SW480 (cell line): ENCODE data around the gene INPP5B.

ENCODE experiments used
- DNase-seq: peaks from one replicate; pipeline ENCODE4 v3.0.0-alpha.2; 2016; ENCODE audit warnings: low spot score

The INPP5B gene

DNA sequence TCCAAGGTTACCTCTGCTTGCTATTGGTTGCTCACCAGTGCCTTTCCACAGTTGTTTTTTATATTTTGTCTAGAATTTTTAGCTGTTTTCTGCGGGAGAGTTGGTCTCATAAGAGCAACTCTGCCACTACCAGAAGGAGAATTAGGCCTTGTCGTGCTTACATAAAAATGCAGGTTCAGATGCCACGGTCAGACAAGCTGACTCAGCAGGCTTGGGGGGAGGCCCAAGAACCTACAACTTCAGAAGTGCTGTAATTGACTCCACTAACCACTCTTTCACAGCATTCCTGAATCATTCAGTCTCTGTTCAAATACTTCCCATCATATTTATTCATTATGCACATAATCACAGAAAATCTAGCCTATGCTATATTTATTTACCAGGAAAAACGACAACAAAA is 115.7 kb downstream of the INPP5B start:
- no peak for DNase-seq

DNA sequence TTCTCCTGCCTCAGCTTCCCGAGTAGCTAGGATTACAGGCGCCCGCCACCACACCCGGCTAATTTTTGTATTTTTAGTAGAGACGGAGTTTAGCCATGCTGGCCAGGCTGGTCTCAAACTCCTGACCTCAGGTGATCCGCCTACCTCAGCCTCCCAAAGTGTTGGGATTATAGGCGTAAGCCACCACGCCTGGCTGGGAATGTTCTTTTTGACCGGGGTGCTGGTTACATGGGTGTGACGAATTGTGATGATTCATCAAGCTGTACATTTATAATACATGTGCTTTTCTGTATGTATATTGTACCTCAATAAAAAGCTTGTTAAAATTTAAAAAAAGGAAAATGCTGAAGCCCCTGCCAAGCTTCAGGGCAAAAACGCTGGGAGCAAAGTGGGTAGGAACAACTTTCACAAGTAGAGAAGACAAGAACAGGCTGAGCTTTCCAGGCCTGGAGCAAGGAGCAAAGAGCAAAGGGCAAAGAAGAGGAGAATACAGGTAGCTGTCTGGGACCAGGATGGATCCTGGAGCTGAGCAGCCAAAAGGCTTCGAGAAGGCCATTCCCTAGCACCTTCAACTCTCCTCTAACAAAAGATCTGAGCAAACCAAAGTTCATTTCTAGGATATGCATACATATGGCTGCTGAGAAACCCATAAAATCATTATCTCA is 118.3 kb downstream of the INPP5B start:
- DNase-seq, result no peak

DNA sequence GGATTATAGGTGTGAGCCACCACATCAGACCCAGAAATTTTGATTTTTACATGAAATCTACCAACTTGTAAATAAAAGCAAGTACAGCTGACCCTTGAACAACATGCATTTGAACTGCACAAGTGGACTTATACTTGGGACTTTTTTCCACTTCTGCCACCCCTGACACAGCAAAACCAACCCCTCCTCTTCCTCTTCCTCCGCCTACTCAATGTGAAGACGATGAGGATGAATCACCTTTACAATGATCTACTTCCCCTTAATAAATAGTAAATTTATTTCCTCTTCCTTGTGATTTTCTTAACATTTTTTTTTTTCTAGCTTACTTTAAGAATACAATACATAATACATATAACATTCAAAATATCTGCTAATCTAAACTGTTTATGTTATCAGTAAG is 121.3 kb downstream of the INPP5B start:
- DNase-seq, result no peak

DNA sequence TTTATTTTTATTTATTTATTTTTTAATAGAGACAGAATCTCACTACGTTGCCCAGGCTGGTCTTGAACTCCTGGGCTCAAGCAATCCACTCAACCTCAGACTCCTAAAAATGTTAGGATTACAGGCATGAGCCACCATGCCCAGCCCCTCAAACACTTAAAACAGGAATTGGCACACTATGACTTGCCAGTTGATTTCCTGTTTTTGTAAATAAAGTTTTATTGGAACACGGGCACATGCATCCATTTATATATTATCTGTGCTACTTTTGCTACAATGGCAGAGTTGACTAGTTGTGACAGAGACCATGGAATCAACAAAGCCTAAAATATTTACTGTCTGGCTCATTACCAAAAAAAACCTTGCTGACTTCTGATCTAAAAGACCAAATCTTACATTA is 122.9 kb downstream of the INPP5B start:
- no peak for DNase-seq

DNA sequence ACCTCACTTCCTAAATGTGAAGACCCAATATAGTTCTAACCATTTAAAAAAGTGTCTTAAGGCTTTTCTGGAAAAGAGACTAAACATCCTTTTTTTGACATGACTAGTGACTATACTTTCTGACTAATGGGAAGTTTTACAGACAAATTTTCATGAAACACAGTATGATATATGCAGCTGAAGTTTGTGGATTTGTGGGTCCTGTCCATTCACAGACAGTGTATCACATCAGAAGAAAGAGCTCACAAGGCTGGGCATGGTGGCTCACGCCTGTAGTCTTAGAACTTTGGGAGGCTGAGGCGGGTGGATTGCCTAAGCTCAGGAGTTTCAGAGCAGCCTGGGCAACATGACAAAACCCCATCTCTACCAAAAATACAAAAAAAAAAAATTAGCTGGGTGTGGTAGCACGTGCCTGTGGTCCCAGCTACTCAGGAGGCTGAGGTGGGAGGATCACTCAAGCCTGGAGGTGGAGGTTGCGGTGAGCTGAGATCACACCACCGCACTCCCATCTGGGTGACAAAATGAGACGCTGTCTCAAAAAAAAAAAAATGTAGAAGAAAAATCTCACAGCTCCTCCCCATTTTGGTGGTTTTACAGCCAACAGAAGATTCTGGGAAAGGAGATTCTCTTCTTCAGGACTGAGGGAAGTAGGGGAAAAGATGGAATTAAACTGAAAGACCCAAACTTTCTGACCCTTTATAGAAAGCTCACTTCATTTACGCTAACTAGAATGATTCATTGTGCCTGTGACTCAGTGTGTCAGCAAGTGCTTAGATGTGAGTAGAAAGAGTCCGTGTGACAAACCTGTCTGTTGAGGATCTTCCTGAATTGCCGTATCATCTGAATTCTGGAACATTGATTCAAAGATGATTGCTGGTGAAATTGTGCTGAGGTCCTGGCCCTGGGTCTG is 123.7 kb downstream of the INPP5B start:
- no peak for DNase-seq

DNA sequence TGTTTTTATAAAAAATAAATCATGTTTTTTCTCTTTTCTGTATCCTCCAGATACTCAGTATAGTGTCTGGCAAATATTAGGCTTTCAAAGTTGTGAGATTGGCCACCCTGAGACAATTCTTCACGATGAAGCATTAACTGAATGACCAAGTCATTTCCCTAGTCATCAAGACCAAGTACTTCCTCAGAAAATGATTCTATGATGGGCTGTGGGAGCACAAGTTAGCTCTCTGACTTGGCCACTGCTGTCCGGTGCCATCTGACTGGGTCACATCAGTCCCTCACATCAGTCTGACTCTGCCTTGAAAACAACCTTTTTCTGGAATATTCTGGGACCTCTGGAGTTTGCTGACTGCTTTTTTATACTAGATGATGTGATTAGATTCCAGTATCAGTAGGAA is 125.4 kb downstream of the INPP5B start:
- DNase-seq, result no peak

DNA sequence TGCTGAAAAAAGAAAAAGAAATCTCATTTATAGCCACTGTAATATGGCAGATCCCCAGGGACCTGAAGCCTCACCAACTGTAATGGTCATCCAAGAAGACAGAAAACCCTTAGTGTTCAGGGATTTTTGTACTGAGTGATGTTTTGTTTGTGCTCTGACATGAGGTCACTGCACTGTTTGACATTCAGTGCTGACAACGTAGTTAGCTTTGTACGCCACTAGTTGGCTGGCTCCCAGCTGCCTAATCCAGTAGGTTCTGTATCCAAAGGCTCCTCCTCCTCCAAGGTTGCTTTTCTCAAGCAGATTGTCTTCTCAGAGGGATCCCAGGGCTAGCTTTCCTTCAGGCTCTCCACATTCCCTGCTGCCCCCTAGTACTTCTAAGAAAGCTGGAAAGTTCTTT is 129.4 kb downstream of the INPP5B start:
- DNase-seq, result no peak

DNA sequence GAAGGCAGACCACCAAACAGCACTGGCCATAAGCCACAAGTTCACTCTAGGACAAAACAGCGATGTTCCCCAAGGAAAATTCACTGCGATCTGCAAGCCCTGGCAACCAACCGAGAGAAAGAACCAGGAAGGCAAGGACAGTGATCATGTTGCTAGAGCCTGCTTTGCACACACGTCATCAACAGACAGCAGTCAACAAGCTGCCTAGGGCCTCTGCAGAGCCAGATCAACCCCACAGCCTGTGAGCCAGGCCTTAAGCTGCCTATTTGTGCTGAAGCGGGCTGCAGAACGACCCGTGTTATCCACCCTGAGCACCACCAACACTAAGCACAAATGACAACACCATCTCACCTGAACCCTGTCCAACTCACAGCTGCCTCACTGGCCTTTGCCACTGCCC is 132.6 kb downstream of the INPP5B start:
- DNase-seq, result no peak

DNA sequence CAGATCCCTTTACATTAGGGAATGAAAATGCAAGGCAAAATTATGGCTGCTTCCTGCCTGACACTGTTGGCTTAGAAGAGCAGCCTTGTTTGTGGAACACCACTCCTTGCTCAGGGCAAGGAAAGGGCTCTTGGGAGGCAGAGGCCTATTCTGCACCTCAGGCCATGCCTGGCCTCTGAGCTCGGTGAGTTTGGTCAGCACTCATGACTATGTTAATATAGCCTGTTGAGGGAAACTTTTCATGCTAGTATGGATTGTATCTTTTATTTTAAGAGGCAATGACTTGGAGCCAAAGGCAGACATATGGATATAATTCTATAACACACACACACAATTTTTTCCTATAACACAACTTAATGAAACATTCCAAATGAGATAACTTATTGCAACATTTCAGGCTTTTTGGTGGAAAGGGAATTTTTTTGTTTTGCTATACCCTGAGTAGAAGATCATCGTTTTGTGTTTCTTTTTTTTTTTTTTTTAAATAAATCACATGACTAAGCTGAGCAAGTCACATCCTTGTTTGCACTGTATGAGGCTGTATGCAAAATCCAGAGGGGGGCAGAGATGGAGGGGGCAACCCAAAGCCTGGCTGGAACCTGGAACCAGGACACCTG is 133.2 kb downstream of the INPP5B start:
- DNase-seq, result no peak

DNA sequence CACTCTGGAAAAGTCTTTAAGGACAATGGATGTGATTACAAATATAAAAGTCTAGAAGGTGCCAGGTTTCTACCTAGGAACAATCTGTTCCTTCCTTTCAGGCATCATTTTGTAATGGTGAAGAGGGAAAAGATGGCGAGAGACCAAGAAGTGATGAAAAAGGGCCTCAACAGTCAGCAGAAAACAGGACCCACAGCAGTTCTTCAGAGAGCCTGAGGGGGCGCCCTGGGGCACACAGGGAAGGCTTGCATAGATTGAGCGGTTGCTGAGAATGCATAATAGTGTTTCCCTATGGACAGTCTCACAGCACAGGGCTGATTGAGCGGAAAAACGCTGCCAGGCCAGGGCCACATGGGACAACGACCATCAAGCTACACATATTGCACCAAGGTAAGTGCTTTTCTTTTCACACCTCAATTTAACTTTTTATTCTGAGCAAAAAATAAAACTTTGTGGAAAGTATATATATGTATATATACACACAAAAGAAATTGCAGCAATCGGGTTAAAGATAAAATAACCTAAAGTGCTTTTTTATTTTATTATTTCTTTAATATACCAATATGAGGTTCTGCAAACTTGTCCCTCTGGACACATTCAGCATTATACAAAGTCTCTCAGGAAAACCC is 135.7 kb downstream of the INPP5B start:
- DNase-seq, result peak; percentile 77
